ENCODE data around the gene CMTM6. TPM values are rescaled to one million over a fixed set of nuclear protein-coding genes. Genes with fewer than 3 reads are reported as not detected.
A peak's percentile ranks its signal among the peaks of the same experiment; 100 is the strongest.

CMTM6 gene
- total and polyA plus RNA-seq, 10 of the 15 experiments (the other 5 are each of a cell fraction or from before 2014, with no cell fraction given), result 27.1 to 97.3 (median 61.4) TPM

- TF ChIP-seq ESRRA (IDR thresholded peaks at IDR 0.05; ENCODE audit: low read length), result no peak
- TF ChIP-seq KAT2A (conservative IDR thresholded peaks at IDR 0.05; ENCODE audit: control insufficient read depth, low read depth, low read length), result no peak
- TF ChIP-seq EED (IDR thresholded peaks at IDR 0.05; ENCODE audit: low read depth), result peak; percentile 92
- TF ChIP-seq MTA3 (IDR thresholded peaks at IDR 0.05; ENCODE audit: borderline replicate concordance, low read length), result peak; percentile 50; the same call in 1 of the 2 replicates
- TF ChIP-seq CUX1 (IDR thresholded peaks at IDR 0.05; ENCODE audit: insufficient replicate concordance, low read depth, low read length), result no peak
- TF ChIP-seq ETV6 (conservative IDR thresholded peaks at IDR 0.05 in 1 of 2, IDR thresholded peaks at IDR 0.05 in 1 of 2; ENCODE audit: borderline replicate concordance in 1 of 2, low read depth in 1 of 2), result peak in 1 of 2 experiments; percentile 61; a peak in 2 of 4 replicates
- TF ChIP-seq HDGF (IDR thresholded peaks at IDR 0.05), result peak; percentile 34; the same call in 1 of the 2 replicates
- TF ChIP-seq MYC (IDR thresholded peaks at IDR 0.05; ENCODE audit: insufficient read depth, insufficient read length, insufficient replicate concordance, low read length, severe bottlenecking), result no peak
- no peak for TF ChIP-seq ZNF622 (IDR thresholded peaks at IDR 0.05)
- TF ChIP-seq SIN3A (IDR thresholded peaks at IDR 0.05; ENCODE audit: low read depth, low read length), result no peak
- peak; percentile 28; the same call in 1 of the 2 replicates for TF ChIP-seq JUND (IDR thresholded peaks at IDR 0.05; ENCODE audit: low read depth, low read length)
- TF ChIP-seq ZBED1 (IDR thresholded peaks at IDR 0.05; ENCODE audit: borderline replicate concordance), result peak; percentile 80; the same call in 1 of the 2 replicates
- TF ChIP-seq SKIL (IDR thresholded peaks at IDR 0.05; ENCODE audit: low read depth, poor library complexity, severe bottlenecking), result peak; percentile 65
- TF ChIP-seq EGR1 (IDR thresholded peaks at IDR 0.05; ENCODE audit: borderline replicate concordance in 1 of 2, low read depth in 2 of 2, low read length in 2 of 2), result no peak
- no peak for TF ChIP-seq CBX3 (IDR thresholded peaks at IDR 0.05; ENCODE audit: borderline replicate concordance, low read depth)
- no peak for TF ChIP-seq KLF5 (IDR thresholded peaks at IDR 0.05; ENCODE audit: partially characterized antibody)
Measured at GRCh38 chr3:32493437-32494414, 8.9 kb downstream of the CMTM6 start (continued).

Measured in GM12878 (cell line).